Osteoblast (primary cell): ENCODE data around the gene PDGFD. TPM values are rescaled to one million over a fixed set of nuclear protein-coding genes. Genes with fewer than 3 reads are reported as not detected.

Experiments
- DNase-seq: peaks from one replicate; pipeline ENCODE4 v3.0.0; 2011; ENCODE audit warnings: low spot score, mixed read lengths; ENCODE audit not compliant: insufficient read length; ENCODE audit errors: missing footprints
- H2AFZ ChIP-seq: 2 replicates; pipeline ENCODE4 v1.6.0; 2011; ENCODE audit warnings: mild to moderate bottlenecking, low read length
- H3K27ac ChIP-seq: 2 replicates; pipeline ENCODE4 v1.5.1; 2011; ENCODE audit warnings: mild to moderate bottlenecking, low read depth, low read length, moderate library complexity
- H3K27me3 ChIP-seq: 2 replicates; pipeline ENCODE4 v1.6.0; 2012; ENCODE audit warnings: mild to moderate bottlenecking, control low read depth, inconsistent platforms, low read length, moderate library complexity; ENCODE audit not compliant: insufficient read depth
- H3K36me3 ChIP-seq: 2 replicates; pipeline ENCODE4 v1.5.1; 2011; ENCODE audit warnings: mild to moderate bottlenecking, low read length, control low read depth, moderate library complexity; ENCODE audit not compliant: insufficient read depth
- H3K4me1 ChIP-seq: 2 replicates; pipeline ENCODE4 v1.5.1; 2011; ENCODE audit warnings: mild to moderate bottlenecking, low read length, control low read depth, moderate library complexity; ENCODE audit not compliant: insufficient read depth
- H3K4me2 ChIP-seq: 2 replicates; pipeline ENCODE4 v1.6.0; 2011; ENCODE audit warnings: mild to moderate bottlenecking, low read length; ENCODE audit not compliant: insufficient read depth
- H3K4me3 ChIP-seq: fragments of 200-600 bp; sonication (generic); 3 replicates; pipeline ENCODE4 v1.5.1; 2012; ENCODE audit warnings: mild to moderate bottlenecking, low read length, inconsistent platforms; ENCODE audit not compliant: insufficient read depth
- H3K79me2 ChIP-seq: 2 replicates; pipeline ENCODE4 v1.6.0; 2012; ENCODE audit warnings: mild to moderate bottlenecking, low read length, control low read depth, inconsistent platforms; ENCODE audit not compliant: insufficient read depth
- H3K9me3 ChIP-seq: 2 replicates; pipeline ENCODE4 v1.5.1; 2011; ENCODE audit warnings: low read depth, low read length, control low read depth
- H4K20me1 ChIP-seq: 2 replicates; pipeline ENCODE4 v1.6.0; 2012; ENCODE audit warnings: mild to moderate bottlenecking, low read length, control low read depth; ENCODE audit not compliant: insufficient read depth
- CTCF ChIP-seq: IDR thresholded peaks from 2 replicates; pipeline ENCODE4 v1.5.1; 2011; ENCODE audit warnings: mild to moderate bottlenecking, low read depth, low read length, moderate library complexity; ENCODE audit errors: extremely low read depth
- total RNA-seq: library from RNA; depleted of rRNA; stranded (reverse); fragments of >200 nt; gene quantifications from 2 replicates; pipeline ENCODE4 v1.2.3, GENCODE V29; 2012

The PDGFD gene
- total RNA-seq, 1 donor, result 4.7 TPM

- Histone ChIP-seq H2AFZ (no peak overlapping the region), H3K4me2 (no peak overlapping the region), H3K9me3 (no peaks in the 10 kb centered on the region), H3K27me3 (no peaks in the 10 kb centered on the region), H3K4me1 (no peaks in the 10 kb centered on the region), H3K36me3 (no peaks in the 10 kb centered on the region), H4K20me1 (no peaks in the 10 kb centered on the region), H3K79me2 (no peaks in the 10 kb centered on the region), H3K4me3 (no peak overlapping the region), H3K27ac (no peak overlapping the region)
- no peak for TF ChIP-seq CTCF
- no peak for DNase-seq
Measured at GRCh38 chr11:103980108-103980507, 183.8 kb downstream of the PDGFD start.

GRCh38 chr11:103978616-103979595 is 185.0 kb downstream of the PDGFD start:
- Histone ChIP-seq H2AFZ (no peak overlapping the region), H3K27ac (no peak overlapping the region), H3K36me3 (no peaks in the 10 kb centered on the region), H3K4me3 (no peak overlapping the region), H3K79me2 (no peaks in the 10 kb centered on the region), H3K9me3 (no peaks in the 10 kb centered on the region), H3K4me2 (no peak overlapping the region), H3K4me1 (no peaks in the 10 kb centered on the region), H3K27me3 (no peaks in the 10 kb centered on the region), H4K20me1 (no peaks in the 10 kb centered on the region)
- no peak for TF ChIP-seq CTCF
- no peak for DNase-seq

- no peaks in the 10 kb centered on the region for H3K79me2 ChIP-seq
- no peak overlapping the region for H3K27ac ChIP-seq
- H3K27me3 ChIP-seq, result peaks cover 3% of the 10 kb centered on the region
- no peak overlapping the region for H3K4me3 ChIP-seq
- H3K9me3 ChIP-seq, result no peaks in the 10 kb centered on the region
- no peak for DNase-seq
- no peak for TF ChIP-seq CTCF
- H3K4me1 ChIP-seq, result no peaks in the 10 kb centered on the region
- H3K4me2 ChIP-seq, result no peak overlapping the region
- no peaks in the 10 kb centered on the region for H3K36me3 ChIP-seq
- no peak overlapping the region for H2AFZ ChIP-seq
- no peaks in the 10 kb centered on the region for H4K20me1 ChIP-seq
Measured at GRCh38 chr11:103972013-103972412, 191.9 kb downstream of the PDGFD start.

- no peak for TF ChIP-seq CTCF
- DNase-seq, result no peak
- Histone ChIP-seq H2AFZ (no peak overlapping the region), H3K9me3 (no peaks in the 10 kb centered on the region), H3K4me2 (no peak overlapping the region), H3K27me3 (peaks cover 3% of the 10 kb centered on the region), H4K20me1 (no peaks in the 10 kb centered on the region), H3K27ac (no peak overlapping the region), H3K36me3 (no peaks in the 10 kb centered on the region), H3K79me2 (no peaks in the 10 kb centered on the region), H3K4me3 (no peak overlapping the region), H3K4me1 (no peaks in the 10 kb centered on the region)
Measured at GRCh38 chr11:103970701-103971249, 193.2 kb downstream of the PDGFD start.
